Measurements from ENCODE around the gene PRAMEF25. TPM values are rescaled to one million over a fixed set of nuclear protein-coding genes. Genes with fewer than 3 reads are reported as not detected.
"Not testable (repeated sequence)": the region's sequence is repeated elsewhere in the genome, so short reads cannot be mapped to it uniquely, and the experiment has no call there.

Gene PRAMEF25
- not detected for total RNA-seq

GRCh38 chr1:13070474-13070873 lies at the start of gene PRAMEF25:
Gene PRAMEF25, plus strand, starts transcription at chr1:13070774. Its CDS starts 2,920 bp downstream, at chr1:13073694.
- DNase-seq (ENCODE audit: low spot score): not testable (repeated sequence)

GRCh38 chr1:13056475-13056874 lies 14.1 kb upstream of the PRAMEF25 start, which contains the start of gene PRAMEF27:
Gene PRAMEF27, minus strand, starts transcription at chr1:13056575. Its CDS starts 2,916 bp downstream, at chr1:13053659.
- DNase-seq (ENCODE audit: low spot score): not testable (repeated sequence)

GRCh38 chr1:13116754-13117153 lies 46.2 kb downstream of the PRAMEF25 start, which contains the start of gene HNRNPCL2:
Gene HNRNPCL2, minus strand, starts transcription at chr1:13116854. Its CDS starts 454 bp downstream, at chr1:13116400.
- DNase-seq (ENCODE audit: low spot score): not testable (repeated sequence)

Other genes with a start within 250 kb of the PRAMEF25 start
- not detected for gene PRAMEF11, start 239.4 kb upstream of the PRAMEF25 start, total RNA-seq
- gene HNRNPCL1, start 222.1 kb upstream of the PRAMEF25 start, total RNA-seq: not detected
- not detected for gene PRAMEF2, start 213.7 kb upstream of the PRAMEF25 start, total RNA-seq
- gene PRAMEF4, start 184.6 kb upstream of the PRAMEF25 start, total RNA-seq: not detected
- gene PRAMEF10, start 172.5 kb upstream of the PRAMEF25 start, total RNA-seq: not detected
- not detected for gene PRAMEF7, start 154.2 kb upstream of the PRAMEF25 start, total RNA-seq
- not detected for gene PRAMEF6, start 123.2 kb upstream of the PRAMEF25 start, total RNA-seq
- not detected for gene PRAMEF27, start 14.2 kb upstream of the PRAMEF25 start, total RNA-seq
- not detected for gene HNRNPCL3, start 10.0 kb upstream of the PRAMEF25 start, total RNA-seq
- gene HNRNPCL2, start 46.1 kb downstream of the PRAMEF25 start, total RNA-seq: not detected
- gene PRAMEF26, start 85.2 kb downstream of the PRAMEF25 start, total RNA-seq: not detected
- gene HNRNPCL4, start 94.9 kb downstream of the PRAMEF25 start, total RNA-seq: not detected
- not detected for gene PRAMEF9, start 101.1 kb downstream of the PRAMEF25 start, total RNA-seq
- gene PRAMEF13, start 130.6 kb downstream of the PRAMEF25 start, total RNA-seq: not detected
- not detected for gene PRAMEF18, start 155.4 kb downstream of the PRAMEF25 start, total RNA-seq
- gene PRAMEF5, start 183.4 kb downstream of the PRAMEF25 start, total RNA-seq: not detected
- gene PRAMEF8, start 214.4 kb downstream of the PRAMEF25 start, total RNA-seq: not detected
- gene PRAMEF33, start 232.8 kb downstream of the PRAMEF25 start, total RNA-seq: not detected
- gene PRAMEF15, start 244.8 kb downstream of the PRAMEF25 start, total RNA-seq: not detected